ENCODE results near the gene NMT1.
"Not testable (repeated sequence)": the region's sequence is repeated elsewhere in the genome, so short reads cannot be mapped to it uniquely, and the experiment has no call there.

Gene NMT1

GRCh38 chr17:45123076-45123770, 62.1 kb downstream of the NMT1 start:
- no peak for DNase-seq

- no peak for DNase-seq
Measured at GRCh38 chr17:45123930-45124796, 63.0 kb downstream of the NMT1 start.

GRCh38 chr17:45124797-45125122, 63.6 kb downstream of the NMT1 start:
- DNase-seq = not testable (repeated sequence)

- DNase-seq = no peak
Measured at GRCh38 chr17:45125509-45125908, 64.4 kb downstream of the NMT1 start.

GRCh38 chr17:45127207-45127547, 66.1 kb downstream of the NMT1 start:
- DNase-seq = no peak

- DNase-seq = no peak
Measured at GRCh38 chr17:45127548-45128300, 66.6 kb downstream of the NMT1 start.

- no peak for DNase-seq
Measured at GRCh38 chr17:45128331-45128730, 67.2 kb downstream of the NMT1 start.

- no peak for DNase-seq
Measured at GRCh38 chr17:45128989-45129388, 67.9 kb downstream of the NMT1 start.

GRCh38 chr17:45129426-45129939, 68.4 kb downstream of the NMT1 start:
- no peak for DNase-seq

GRCh38 chr17:45129940-45130680, 69.0 kb downstream of the NMT1 start:
- no peak for DNase-seq

GRCh38 chr17:45130681-45131615, 69.8 kb downstream of the NMT1 start:
- DNase-seq = no peak

GRCh38 chr17:45131616-45132319, 70.7 kb downstream of the NMT1 start:
- peak; percentile 24 to 42 (median 29) for DNase-seq

- DNase-seq = no peak
Measured at GRCh38 chr17:45132320-45132571, 71.1 kb downstream of the NMT1 start, which contains the start of gene PLCD3. Gene PLCD3 (minus strand): TSS chr17:45132515. CDS start chr17:45132410, 105 bp downstream.

GRCh38 chr17:45132572-45133463, 71.7 kb downstream of the NMT1 start:
- DNase-seq = peak; percentile 52 to 72 (median 61)

- peak; percentile 93 to 96 (median 95) for DNase-seq
Measured at GRCh38 chr17:45135192-45135977, 74.3 kb downstream of the NMT1 start, which contains the start of gene ACBD4. Gene ACBD4 (plus strand): TSS chr17:45135687. CDS start chr17:45136145, 458 bp downstream.

- no peak for DNase-seq
Measured at GRCh38 chr17:45135978-45136791, 75.1 kb downstream of the NMT1 start.

GRCh38 chr17:45136846-45137560, 75.9 kb downstream of the NMT1 start:
- no peak for DNase-seq

Measured in T-helper 2 cell (primary cell).